ENCODE results near the gene MFSD11. TPM values are rescaled to one million over a fixed set of nuclear protein-coding genes. Genes with fewer than 3 reads are reported as not detected.

MFSD11 gene
- total and polyA plus RNA-seq, 2 of the 8 experiments (the other 6 are each of a cell fraction or from before 2014, with no cell fraction given) = 17.7 to 19.8 TPM

GRCh38 chr17:76697702-76698465 lies 40.0 kb upstream of the MFSD11 start:
- Histone ChIP-seq H2BK120ac (replicated peaks; ENCODE audit: low read depth, low read length) (no peak overlapping the region), H2BK5ac (ENCODE audit: low read depth, low read length) (no peak overlapping the region), H4K91ac (replicated peaks; ENCODE audit: insufficient read length, low read length) (no peak overlapping the region), H3K36me3 (ENCODE audit: control insufficient read depth in 2 of 4, insufficient read depth in 4 of 4, low read length in 3 of 4) (no peaks in the 10 kb centered on the region), H3K23me2 (ENCODE audit: low read depth, low read length) (no peaks in the 10 kb centered on the region), H3K56ac (replicated peaks; ENCODE audit: insufficient read length, low read depth, low read length) (no peak overlapping the region), H3K27ac (ENCODE audit: low read depth, low read length) (no peak overlapping the region), H3K23ac (ENCODE audit: insufficient read length) (no peak overlapping the region), H3K4me2 (ENCODE audit: insufficient read depth in 1 of 2, low read depth in 2 of 2, low read length in 2 of 2) (peak overlapping the region; percentile 28 to 36; a peak in 3 of 4 replicates), H4K20me1 (replicated peaks in 1 of 2; ENCODE audit: control insufficient read depth in 1 of 2, insufficient read depth in 2 of 2, low read length in 2 of 2) (no peaks in the 10 kb centered on the region), H3K4ac (replicated peaks; ENCODE audit: insufficient read length, low read depth, low read length) (peak overlapping the region; percentile 45), H4K8ac (ENCODE audit: extremely low read depth, insufficient read depth, low read length) (no peak overlapping the region), H3K18ac (ENCODE audit: extremely low read depth, low read length) (peak overlapping the region; percentile 78), H3K79me2 (ENCODE audit: control insufficient read depth in 1 of 2, insufficient read depth in 2 of 2, low read length in 2 of 2) (no peaks in the 10 kb centered on the region), H3K79me1 (ENCODE audit: low read depth, low read length) (peaks cover 3% of the 10 kb centered on the region; the same call in 1 of the 2 replicates), H3K9me3 (ENCODE audit: insufficient read depth in 2 of 2, low read depth in 1 of 2, low read length in 1 of 2) (no peaks in the 10 kb centered on the region), H3K4me3 (ENCODE audit: extremely low read depth in 1 of 4, insufficient read depth in 2 of 4, low read depth in 3 of 4, low read length in 4 of 4) (no peak overlapping the region), H2AFZ (ENCODE audit: low read length) (peak overlapping the region; percentile 8; the same call in 1 of the 2 replicates), H3K9ac (replicated peaks in 1 of 4; ENCODE audit: extremely low read depth in 1 of 4, low read depth in 3 of 4, low read length in 3 of 4) (no peak overlapping the region), H3K14ac (ENCODE audit: insufficient read length) (no peak overlapping the region), H2BK12ac (ENCODE audit: low read depth, low read length) (peak overlapping the region; percentile 9; the same call in 1 of the 2 replicates), H4K5ac (ENCODE audit: insufficient read length, low read depth, low read length) (no peak overlapping the region), H2BK20ac (ENCODE audit: low read length) (no peak overlapping the region), H2BK15ac (ENCODE audit: low read length) (0 out of 2 replicates have a peak overlapping the region, but pooled peaks have one; percentile 72), H3K4me1 (replicated peaks in 1 of 4; ENCODE audit: control insufficient read depth in 3 of 4, insufficient read depth in 4 of 4, low read length in 3 of 4) (peaks cover 0 to 29% (median 23%) of the 10 kb centered on the region in 4 experiments; a peak in 6 of 7 replicates), H3K27me3 (replicated peaks in 1 of 4; ENCODE audit: control insufficient read depth in 3 of 4, extremely low read depth in 1 of 4, insufficient read depth in 3 of 4, low read length in 3 of 4) (no peaks in the 10 kb centered on the region), H2AK5ac (ENCODE audit: low read depth, low read length) (peak overlapping the region; percentile 19; the same call in 1 of the 2 replicates)
- no peak for FAIRE-seq
- CTCF ChIA-PET (ENCODE audit: partially characterized antibody) = interaction anchor here (0.7 to 5.6 kb wide), 10 partner anchors 9 to 1299 kb away, joined by 3 to 43 read pairs (median 4); partner anchors contain the start of gene MXRA7
- DNase-seq (ENCODE audit: low read depth in 1 of 2, low spot score in 2 of 2) = no peak
- 57% methylated on average over 14 of the region's 17 CpGs; no CpG with 5 or more reads in 1 of the 2 experiments for WGBS, 2 experiments (ENCODE audit: extremely low coverage in 1 of 2, insufficient coverage in 1 of 2, insufficient read length in 1 of 2, insufficient replicate concordance in 2 of 2, low coverage in 1 of 2, low lambda C conversion rate in 2 of 2, missing lambda C conversion rate in 1 of 2)
- POLR2A ChIA-PET (ENCODE audit: partially characterized antibody) = interaction anchor here (0.8 to 1.6 kb wide), 7 partner anchors 11 to 141 kb away, joined by 3 to 7 read pairs (median 4); partner anchors contain the start of gene MXRA7
- TF ChIP-seq SIRT6 (IDR thresholded peaks at IDR 0.05; ENCODE audit: low read length) (no peak), YY1 (IDR thresholded peaks at IDR 0.05; ENCODE audit: low read depth, low read length) (peak; percentile 27; the same call in 1 of the 2 replicates), TAF1 (IDR thresholded peaks at IDR 0.05; ENCODE audit: low read depth, low read length) (no peak), CHD2 (IDR thresholded peaks at IDR 0.05; ENCODE audit: low read length) (no peak), SUZ12 (IDR thresholded peaks at IDR 0.05; ENCODE audit: low read length) (no peak), SP1 (IDR thresholded peaks at IDR 0.05; ENCODE audit: low read depth, low read length) (no peak), POLR2A (IDR thresholded peaks at IDR 0.05; ENCODE audit: control extremely low read depth in 1 of 2, low read depth in 2 of 2, low read length in 2 of 2) (no peak), RAD21 (IDR thresholded peaks at IDR 0.05 in 1 of 2, conservative IDR thresholded peaks at IDR 0.05 in 1 of 2; ENCODE audit: low read depth in 2 of 2, low read length in 2 of 2) (no peak), FOSL1 (IDR thresholded peaks at IDR 0.05; ENCODE audit: insufficient read depth, low read depth, low read length) (no peak), CTBP2 (IDR thresholded peaks at IDR 0.05; ENCODE audit: borderline replicate concordance, insufficient read depth, insufficient read length, low read length) (no peak)
